Fibroblast of lung (primary cell): ENCODE results near the gene DMBX1. TPM values are rescaled to one million over a fixed set of nuclear protein-coding genes. Genes with fewer than 3 reads are reported as not detected.

ENCODE experiments used
- DNase-seq, 2 donors: peaks; one replicate each; pipeline versions ENCODE4 v3.0.0 to v3.0.0-alpha.2; 2010; ENCODE audit warnings: low read depth in 2 of 2
- H2AFZ ChIP-seq: 2 replicates; pipeline ENCODE4 v1.5.1; 2012; ENCODE audit warnings: low read length, control low read depth, inconsistent platforms
- H3K27ac ChIP-seq: 2 replicates; pipeline ENCODE4 v1.5.1; 2011; ENCODE audit warnings: low read length, control low read depth; ENCODE audit not compliant: insufficient read depth
- H3K27me3 ChIP-seq: 2 replicates; pipeline ENCODE4 v1.5.1; 2011; ENCODE audit warnings: mild to moderate bottlenecking, low read length; ENCODE audit not compliant: control insufficient read depth, insufficient read depth
- H3K36me3 ChIP-seq: 2 replicates; pipeline ENCODE4 v1.5.1; 2011; ENCODE audit warnings: low read length; ENCODE audit not compliant: control insufficient read depth, insufficient read depth
- H3K4me1 ChIP-seq: 2 replicates; pipeline ENCODE4 v1.5.1; 2011; ENCODE audit warnings: low read length; ENCODE audit not compliant: control insufficient read depth, insufficient read depth; ENCODE audit errors: extremely low read depth
- H3K4me2 ChIP-seq: 2 replicates; pipeline ENCODE4 v1.5.1; 2011; ENCODE audit warnings: low read length, control low read depth; ENCODE audit not compliant: insufficient read depth; ENCODE audit errors: extremely low read depth
- H3K4me3 ChIP-seq, 4 experiments: fragments of 200-600 bp in 1 of 4; sonication (generic) in 1 of 4; replicated peaks in 1 of 4; 2 replicates each; pipeline ENCODE4 v1.5.1; 2011 to 2016; ENCODE audit warnings: low read length in 4 of 4, low read depth in 3 of 4, mild to moderate bottlenecking in 3 of 4, control low read depth in 2 of 4, inconsistent platforms in 1 of 4, mixed read lengths in 1 of 4; ENCODE audit not compliant: insufficient read depth in 1 of 4; ENCODE audit errors: control extremely low read depth in 1 of 4
- H3K79me2 ChIP-seq: 2 replicates; pipeline ENCODE4 v1.5.1; 2012; ENCODE audit warnings: mild to moderate bottlenecking, low read length, inconsistent platforms; ENCODE audit not compliant: control insufficient read depth, insufficient read depth
- H3K9ac ChIP-seq: 2 replicates; pipeline ENCODE4 v1.5.1; 2011; ENCODE audit warnings: mild to moderate bottlenecking, low read length, control low read depth; ENCODE audit not compliant: insufficient read depth
- H3K9me3 ChIP-seq: 2 replicates; pipeline ENCODE4 v1.5.1; 2012; ENCODE audit warnings: low read depth, low read length; ENCODE audit not compliant: control insufficient read depth, insufficient read depth
- H4K20me1 ChIP-seq: 2 replicates; pipeline ENCODE4 v1.5.1; 2011; ENCODE audit warnings: low read length; ENCODE audit not compliant: control insufficient read depth, insufficient read depth; ENCODE audit errors: extremely low read depth
- CTCF ChIP-seq, 2 donors: IDR thresholded peaks in 1 of 2; conservative IDR thresholded peaks in 1 of 2; 1 replicate in 1 of 2; 2 replicates in 1 of 2; pipeline ENCODE4 v1.5.1; 2011 to 2012; ENCODE audit warnings: low read length in 2 of 2, control low read depth in 1 of 2, inconsistent platforms in 1 of 2, low read depth in 1 of 2, mild to moderate bottlenecking in 1 of 2
- EZH2 ChIP-seq: IDR thresholded peaks from 2 replicates; pipeline ENCODE4 v1.5.1; 2012; ENCODE audit warnings: low read length, control low read depth, mild to moderate bottlenecking; ENCODE audit errors: missing control alignments
- polyA plus RNA-seq, 2 donors: library from polyadenylated mRNA; depleted of rRNA in 1 of 2; stranded (reverse) in 1 of 2; unstranded in 1 of 2; fragments of >200 nt; gene quantifications; 2 replicates each; pipeline ENCODE4 v1.2.1, GENCODE V29; 2011 to 2012; ENCODE audit warnings: missing spikeins in 1 of 2
- total RNA-seq: library from RNA; depleted of rRNA; stranded (reverse); fragments of >200 nt; gene quantifications from 2 replicates; pipeline ENCODE4 v1.2.1, GENCODE V29; 2014

The DMBX1 gene
- total and polyA plus RNA-seq, 2 donors (not counting 1 experiment from before 2014, with no cell fraction given), result not detected

- Histone ChIP-seq H3K4me3 (no peak overlapping the region), H3K27ac (no peak overlapping the region), H3K27me3 (peaks cover 10% of the 10 kb centered on the region), H2AFZ (no peak overlapping the region), H3K4me2 (no peak overlapping the region), H3K79me2 (no peaks in the 10 kb centered on the region), H3K9me3 (no peaks in the 10 kb centered on the region), H4K20me1 (no peaks in the 10 kb centered on the region), H3K36me3 (no peaks in the 10 kb centered on the region), H3K4me1 (no peaks in the 10 kb centered on the region), H3K9ac (no peak overlapping the region)
- peak in 1 of 2 donors; percentile 21 for DNase-seq
- TF ChIP-seq CTCF (conservative IDR thresholded peaks at IDR 0.05 in 1 of 2, IDR thresholded peaks at IDR 0.05 in 1 of 2; ENCODE audit: low read depth in 1 of 2, low read length in 2 of 2) (no peak), EZH2 (no peak)
Measured at GRCh38 chr1:46456411-46456963, 33.1 kb upstream of the DMBX1 start.

- TF ChIP-seq CTCF (conservative IDR thresholded peaks at IDR 0.05 in 1 of 2, IDR thresholded peaks at IDR 0.05 in 1 of 2; ENCODE audit: low read depth in 1 of 2, low read length in 2 of 2) (no peak), EZH2 (no peak)
- H3K27ac ChIP-seq, result no peak overlapping the region
- no peak for DNase-seq
- no peaks in the 10 kb centered on the region for H4K20me1 ChIP-seq
- H3K4me1 ChIP-seq, result no peaks in the 10 kb centered on the region
- H3K36me3 ChIP-seq, result no peaks in the 10 kb centered on the region
- no peak overlapping the region for H3K4me3 ChIP-seq
- H3K9ac ChIP-seq, result no peak overlapping the region
- no peak overlapping the region for H2AFZ ChIP-seq
- H3K9me3 ChIP-seq, result no peaks in the 10 kb centered on the region
- H3K79me2 ChIP-seq, result no peaks in the 10 kb centered on the region
- no peak overlapping the region for H3K4me2 ChIP-seq
- peaks cover 10% of the 10 kb centered on the region for H3K27me3 ChIP-seq
Measured at GRCh38 chr1:46457178-46457577, 32.5 kb upstream of the DMBX1 start.

GRCh38 chr1:46458190-46458589, 31.4 kb upstream of the DMBX1 start:
- H3K79me2 ChIP-seq, result no peaks in the 10 kb centered on the region
- TF ChIP-seq EZH2 (no peak), CTCF (conservative IDR thresholded peaks at IDR 0.05 in 1 of 2, IDR thresholded peaks at IDR 0.05 in 1 of 2; ENCODE audit: low read depth in 1 of 2, low read length in 2 of 2) (no peak)
- no peaks in the 10 kb centered on the region for H3K36me3 ChIP-seq
- no peak overlapping the region for H3K27ac ChIP-seq
- H3K4me3 ChIP-seq, result no peak overlapping the region
- DNase-seq, result no peak
- peaks cover 10% of the 10 kb centered on the region for H3K27me3 ChIP-seq
- no peaks in the 10 kb centered on the region for H3K4me1 ChIP-seq
- no peak overlapping the region for H2AFZ ChIP-seq
- H4K20me1 ChIP-seq, result no peaks in the 10 kb centered on the region
- no peaks in the 10 kb centered on the region for H3K9me3 ChIP-seq
- no peak overlapping the region for H3K4me2 ChIP-seq
- H3K9ac ChIP-seq, result no peak overlapping the region
